ENCODE measurements around the gene KERA.

The KERA gene

DNA sequence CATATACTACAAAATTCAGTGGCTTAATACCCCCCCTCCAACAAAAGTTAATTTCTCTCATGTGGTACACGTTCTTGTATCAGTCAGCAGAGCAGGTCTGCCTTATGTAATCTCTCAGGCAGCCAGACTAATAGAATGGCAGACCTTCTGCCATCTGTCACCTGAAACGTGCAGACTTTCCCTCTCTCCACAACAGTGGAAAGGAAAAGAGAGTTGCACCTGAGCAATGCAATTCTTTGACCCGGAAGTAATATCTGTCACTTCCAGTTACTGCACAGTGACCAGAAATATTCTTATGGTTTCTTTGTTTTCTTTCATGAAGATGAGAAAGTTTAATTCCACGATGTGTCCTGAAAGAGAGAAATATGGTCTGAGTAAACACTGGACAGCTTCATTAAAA lies 14.4 kb downstream of the KERA start:
- no peak overlapping the region for H3K4me3 ChIP-seq (ENCODE audit: low read length)
- no peak for DNase-seq (ENCODE audit: low read depth)
- TF ChIP-seq, protein P1, sequence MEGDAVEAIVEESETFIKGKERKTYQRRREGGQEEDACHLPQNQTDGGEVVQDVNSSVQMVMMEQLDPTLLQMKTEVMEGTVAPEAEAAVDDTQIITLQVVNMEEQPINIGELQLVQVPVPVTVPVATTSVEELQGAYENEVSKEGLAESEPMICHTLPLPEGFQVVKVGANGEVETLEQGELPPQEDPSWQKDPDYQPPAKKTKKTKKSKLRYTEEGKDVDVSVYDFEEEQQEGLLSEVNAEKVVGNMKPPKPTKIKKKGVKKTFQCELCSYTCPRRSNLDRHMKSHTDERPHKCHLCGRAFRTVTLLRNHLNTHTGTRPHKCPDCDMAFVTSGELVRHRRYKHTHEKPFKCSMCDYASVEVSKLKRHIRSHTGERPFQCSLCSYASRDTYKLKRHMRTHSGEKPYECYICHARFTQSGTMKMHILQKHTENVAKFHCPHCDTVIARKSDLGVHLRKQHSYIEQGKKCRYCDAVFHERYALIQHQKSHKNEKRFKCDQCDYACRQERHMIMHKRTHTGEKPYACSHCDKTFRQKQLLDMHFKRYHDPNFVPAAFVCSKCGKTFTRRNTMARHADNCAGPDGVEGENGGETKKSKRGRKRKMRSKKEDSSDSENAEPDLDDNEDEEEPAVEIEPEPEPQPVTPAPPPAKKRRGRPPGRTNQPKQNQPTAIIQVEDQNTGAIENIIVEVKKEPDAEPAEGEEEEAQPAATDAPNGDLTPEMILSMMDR (conservative IDR thresholded peaks at IDR 0.05; ENCODE audit: low read depth, low read length), result no peak

DNA sequence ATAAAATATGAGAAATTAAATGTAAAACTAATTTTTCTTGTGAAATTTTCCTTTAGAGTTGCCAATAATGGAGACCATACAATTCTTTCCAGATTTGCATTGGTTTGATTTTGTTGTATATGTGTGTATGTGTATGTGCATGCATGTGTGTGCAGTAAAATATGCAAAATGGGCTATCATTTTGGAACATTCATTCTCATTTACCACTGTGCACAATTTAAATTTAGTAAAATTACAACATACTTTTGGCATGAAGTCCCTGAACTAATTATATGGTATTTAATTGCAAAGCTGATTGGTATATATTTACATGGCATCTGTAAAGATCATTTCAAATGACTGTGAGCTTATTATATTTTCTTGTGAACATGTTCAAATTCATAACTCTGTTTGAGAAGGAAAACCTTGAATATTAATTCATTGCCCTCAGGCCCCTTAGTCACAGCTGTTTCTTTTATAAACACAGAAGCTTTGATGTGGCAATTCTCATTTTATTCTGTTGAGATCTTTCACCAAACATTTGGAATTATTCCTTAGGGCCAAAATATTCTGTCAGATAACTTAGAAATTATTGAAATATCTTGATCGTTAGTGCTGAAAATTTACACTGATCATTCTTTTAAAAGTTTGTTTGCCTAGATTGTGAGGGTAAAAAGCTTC lies 17.6 kb downstream of the KERA start:
- no peak for DNase-seq (ENCODE audit: low read depth)
- TF ChIP-seq, protein P1 (conservative IDR thresholded peaks at IDR 0.05; ENCODE audit: low read depth, low read length), result no peak
- H3K4me3 ChIP-seq (ENCODE audit: low read length), result no peak overlapping the region

- TF ChIP-seq, protein P1 (conservative IDR thresholded peaks at IDR 0.05; ENCODE audit: low read depth, low read length), result no peak
- DNase-seq (ENCODE audit: low read depth), result no peak
- H3K4me3 ChIP-seq (ENCODE audit: low read length), result no peak overlapping the region
Measured at GRCh38 chr12:91037276-91037675, 20.5 kb downstream of the KERA start.

GRCh38 chr12:91033251-91033650 lies 24.6 kb downstream of the KERA start:
- no peak overlapping the region for H3K4me3 ChIP-seq (ENCODE audit: low read length)
- TF ChIP-seq, protein P1 (conservative IDR thresholded peaks at IDR 0.05; ENCODE audit: low read depth, low read length), result no peak
- no peak for DNase-seq (ENCODE audit: low read depth)

- no peak overlapping the region for H3K4me3 ChIP-seq (ENCODE audit: low read length)
- peak; percentile 52 for DNase-seq (ENCODE audit: low read depth)
- TF ChIP-seq, protein P1 (conservative IDR thresholded peaks at IDR 0.05; ENCODE audit: low read depth, low read length), result no peak
Measured at GRCh38 chr12:91023326-91024004, 34.4 kb downstream of the KERA start.

DNA sequence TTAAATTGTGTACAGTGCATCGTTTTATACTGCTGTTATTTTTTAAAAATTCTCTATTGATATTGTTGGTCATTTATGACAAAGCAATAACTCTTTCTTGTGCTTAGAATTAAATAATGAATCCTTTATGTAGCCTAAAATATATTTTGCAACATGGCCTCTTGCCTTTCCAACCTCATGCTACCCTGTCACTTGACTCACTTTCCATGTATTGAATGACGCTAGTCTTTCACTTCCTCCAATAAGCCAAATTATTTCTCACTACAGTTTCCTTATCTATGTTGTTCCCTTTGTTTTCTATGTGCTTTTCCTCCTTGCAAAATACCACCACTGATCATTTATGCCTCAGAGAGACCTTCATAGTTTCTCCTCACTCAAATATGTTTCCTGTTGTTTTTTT lies 36.7 kb downstream of the KERA start:
- no peak for DNase-seq (ENCODE audit: low read depth)
- H3K4me3 ChIP-seq (ENCODE audit: low read length), result no peak overlapping the region
- TF ChIP-seq, protein P1 (conservative IDR thresholded peaks at IDR 0.05; ENCODE audit: low read depth, low read length), result no peak

DNA sequence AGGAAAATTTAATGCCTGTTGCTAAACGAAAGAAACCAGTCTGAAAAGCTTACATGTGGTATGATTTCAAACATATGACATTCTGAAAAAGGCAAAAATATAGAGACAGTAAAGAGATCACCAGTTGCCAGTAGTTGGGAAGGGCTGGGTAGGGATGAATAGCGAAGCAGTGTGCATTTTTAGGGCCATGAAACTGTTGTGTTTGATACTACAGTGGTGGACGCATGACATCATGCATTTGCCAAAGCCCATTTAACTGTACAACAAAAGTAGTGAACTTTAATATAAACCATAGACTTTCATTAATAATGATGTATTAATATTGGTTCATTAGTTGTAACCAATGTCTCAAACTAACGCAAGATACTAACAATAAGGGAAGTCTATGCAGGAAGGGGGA lies 38.4 kb downstream of the KERA start:
- no peak for DNase-seq (ENCODE audit: low read depth)
- TF ChIP-seq, protein P1 (conservative IDR thresholded peaks at IDR 0.05; ENCODE audit: low read depth, low read length), result no peak
- no peak overlapping the region for H3K4me3 ChIP-seq (ENCODE audit: low read length)
